Endothelial cell of umbilical vein (primary cell): ENCODE measurements around the gene RABGAP1. TPM values are rescaled to one million over a fixed set of nuclear protein-coding genes. Genes with fewer than 3 reads are reported as not detected.

Source experiments
- BruUV-seq: library from RNA; stranded (reverse); fragments of 400-500 nt; replicated peaks from 2 replicates; lab custom pipeline; 2021; lab: Mats Ljungman, UMichigan
- CTCF ChIA-PET: fragments of 300-600, 350-600 bp; sonication (Branson Sonifier 250); formaldehyde crosslinking; loops from one replicate; lab custom pipeline; 2021; ENCODE audit warnings: antibody characterized with exemption, inconsistent platforms; lab: Charles Lee
- POLR2A ChIA-PET: fragments of 300-600, 350-600 bp; sonication (Branson Sonifier 250); formaldehyde crosslinking; loops from one replicate; lab custom pipeline; 2021; ENCODE audit warnings: antibody characterized with exemption, inconsistent platforms; lab: Charles Lee
- DNase-seq: peaks from one replicate; pipeline ENCODE4 v3.0.0-alpha.2; 2011; ENCODE audit warnings: low read depth, low spot score
- FAIRE-seq: peaks from 2 replicates; lab custom pipeline; 2011; peaks lifted over from hg19 to GRCh38; lab: Jason Lieb, UNC
- H2AFZ ChIP-seq: 2 replicates; pipeline ENCODE4 v1.6.0; 2012; ENCODE audit warnings: low read depth, low read length, control low read depth, inconsistent platforms
- H3K27ac ChIP-seq: 2 replicates; pipeline ENCODE4 v1.5.1; 2011; ENCODE audit warnings: low read depth, mild to moderate bottlenecking, control low read depth, low read length, moderate library complexity; ENCODE audit not compliant: insufficient read depth
- H3K27me3 ChIP-seq, 2 experiments: 2 replicates each; pipeline versions ENCODE4 v1.6.0 to v1.6.1; 2011; ENCODE audit warnings: low read length in 2 of 2, mixed read lengths in 1 of 2; ENCODE audit not compliant: control insufficient read depth in 2 of 2, insufficient read depth in 2 of 2
- H3K36me3 ChIP-seq, 2 experiments: 2 replicates in 1 of 2; 3 replicates in 1 of 2; pipeline ENCODE4 v1.5.1; 2011; ENCODE audit warnings: low read length in 2 of 2, mild to moderate bottlenecking in 1 of 2, moderate library complexity in 1 of 2; ENCODE audit not compliant: control insufficient read depth in 2 of 2, insufficient read depth in 2 of 2; ENCODE audit errors: extremely low read depth in 1 of 2
- H3K4me1 ChIP-seq: 3 replicates; pipeline ENCODE4 v1.5.1; 2011; ENCODE audit warnings: mild to moderate bottlenecking, low read length; ENCODE audit not compliant: control insufficient read depth, insufficient read depth; ENCODE audit errors: extremely low read depth
- H3K4me2 ChIP-seq: 2 replicates; pipeline ENCODE4 v1.6.1; 2011; ENCODE audit warnings: low read length, control low read depth, mixed read lengths; ENCODE audit not compliant: insufficient read depth
- H3K4me3 ChIP-seq, 3 experiments: fragments of 200-600 bp in 1 of 3; sonication (generic), shearing (Covaris generic) in 1 of 3; replicated peaks in 1 of 3; 2 replicates each; pipeline ENCODE4 v1.5.1; 2011 to 2016; ENCODE audit warnings: control low read depth in 3 of 3, low read length in 3 of 3, mild to moderate bottlenecking in 2 of 3, inconsistent platforms in 1 of 3, low read depth in 1 of 3, moderate library complexity in 1 of 3; ENCODE audit not compliant: insufficient read depth in 1 of 3
- H3K79me2 ChIP-seq: 2 replicates; pipeline ENCODE4 v1.6.0; 2012; ENCODE audit warnings: low read length, inconsistent platforms; ENCODE audit not compliant: control insufficient read depth, insufficient read depth
- H3K9ac ChIP-seq: replicated peaks from 2 replicates; pipeline ENCODE3; 2011; ENCODE audit warnings: low read length, control low read depth; ENCODE audit not compliant: insufficient read depth; ENCODE audit errors: extremely low read depth
- H3K9me1 ChIP-seq: replicated peaks from 3 replicates; pipeline ENCODE4 v1.6.0; 2011; ENCODE audit warnings: mild to moderate bottlenecking, low read length; ENCODE audit not compliant: control insufficient read depth, insufficient read depth; ENCODE audit errors: extremely low read depth
- H3K9me3 ChIP-seq: replicated peaks from 2 replicates; pipeline ENCODE4 v1.5.1; 2012; ENCODE audit warnings: low read length, inconsistent platforms; ENCODE audit not compliant: control insufficient read depth, insufficient read depth
- H4K20me1 ChIP-seq: replicated peaks from 2 replicates; pipeline ENCODE3; 2011; ENCODE audit warnings: mild to moderate bottlenecking, low read length; ENCODE audit not compliant: control insufficient read depth, insufficient read depth; ENCODE audit errors: extremely low read depth
- EZH2 ChIP-seq: IDR thresholded peaks from 2 replicates; pipeline ENCODE4 v1.6.1; 2012; ENCODE audit warnings: borderline replicate concordance, low read depth, mild to moderate bottlenecking, moderate library complexity, low read length, inconsistent platforms; ENCODE audit not compliant: severe bottlenecking
- FOS ChIP-seq: IDR thresholded peaks from 2 replicates; pipeline ENCODE4 v1.6.1; 2011; ENCODE audit warnings: mild to moderate bottlenecking, low read length, moderate library complexity, borderline replicate concordance; ENCODE audit not compliant: insufficient read depth
- GATA2 ChIP-seq: IDR thresholded peaks from 2 replicates; pipeline ENCODE4 v1.7.0; 2011; ENCODE audit warnings: low read depth, mild to moderate bottlenecking, moderate library complexity, mixed read lengths, low read length; ENCODE audit not compliant: insufficient read length, insufficient read depth
- JUN ChIP-seq: IDR thresholded peaks from 2 replicates; pipeline ENCODE4 v1.6.1; 2011; ENCODE audit warnings: borderline replicate concordance, low read depth; ENCODE audit not compliant: insufficient read length, insufficient read depth
- MYC ChIP-seq: IDR thresholded peaks from one replicate; pipeline ENCODE4 v1.6.1; 2011; ENCODE audit warnings: mild to moderate bottlenecking, low read depth, low read length
- POLR2A ChIP-seq: IDR thresholded peaks from 2 replicates; pipeline ENCODE4 v1.6.1; 2012; ENCODE audit warnings: low read depth, mild to moderate bottlenecking, control low read depth, low read length
- POLR2AphosphoS5 ChIP-seq: IDR thresholded peaks from 2 replicates; pipeline ENCODE4 v1.6.1; 2012; ENCODE audit warnings: low read depth, mild to moderate bottlenecking, control low read depth, low read length, moderate library complexity; ENCODE audit not compliant: insufficient read depth
- dilution Hi-C: fragments of 300-500 bp; cut with MboI; formaldehyde crosslinking; loops from one replicate; pipeline ENCODE4 v1.15.0; 2019; ENCODE audit warnings: low sequenced_read_pairs; ENCODE audit not compliant: extremely low pct_ligation_motif_present
- intact Hi-C: fragments of 100-400 bp; cut with micrococcal nuclease; formaldehyde crosslinking; loops from one replicate; pipeline ENCODE4 v1.10.0; 2022
- polyA plus RNA-seq, 4 experiments: library from polyadenylated mRNA; depleted of rRNA in 3 of 4; stranded (reverse) in 3 of 4; unstranded in 1 of 4; fragments of >200 nt; gene quantifications; 2 replicates each; pipeline versions ENCODE4 v1.2.1 to v1.2.3, GENCODE V29; 2011 to 2012; ENCODE audit warnings: missing spikeins in 1 of 4
- total RNA-seq: library from RNA; stranded (reverse); gene quantifications from 2 replicates; pipeline ENCODE4 v1.2.3, GENCODE V29; 2021
- TF ChIP-seq, protein P1 (sequence below), 2 donors: IDR thresholded peaks; 1 replicate in 1 of 2; 2 replicates in 1 of 2; pipeline ENCODE4 v1.5.1; 2011; ENCODE audit warnings: low read length in 2 of 2, mild to moderate bottlenecking in 2 of 2, moderate library complexity in 2 of 2, control low read depth in 1 of 2, inconsistent platforms in 1 of 2, low read depth in 1 of 2; ENCODE audit not compliant: insufficient read depth in 1 of 2; ENCODE audit errors: extremely low read depth in 1 of 2
- TF ChIP-seq, protein P2 (sequence below): IDR thresholded peaks from 2 replicates; pipeline ENCODE4 v1.6.1; 2011; ENCODE audit not compliant: insufficient read depth, insufficient read length

Gene RABGAP1
- total and polyA plus RNA-seq, 2 donors (not counting 3 experiments of a cell fraction or from before 2014, with no cell fraction given): 19.0 to 53.6 TPM

DNA sequence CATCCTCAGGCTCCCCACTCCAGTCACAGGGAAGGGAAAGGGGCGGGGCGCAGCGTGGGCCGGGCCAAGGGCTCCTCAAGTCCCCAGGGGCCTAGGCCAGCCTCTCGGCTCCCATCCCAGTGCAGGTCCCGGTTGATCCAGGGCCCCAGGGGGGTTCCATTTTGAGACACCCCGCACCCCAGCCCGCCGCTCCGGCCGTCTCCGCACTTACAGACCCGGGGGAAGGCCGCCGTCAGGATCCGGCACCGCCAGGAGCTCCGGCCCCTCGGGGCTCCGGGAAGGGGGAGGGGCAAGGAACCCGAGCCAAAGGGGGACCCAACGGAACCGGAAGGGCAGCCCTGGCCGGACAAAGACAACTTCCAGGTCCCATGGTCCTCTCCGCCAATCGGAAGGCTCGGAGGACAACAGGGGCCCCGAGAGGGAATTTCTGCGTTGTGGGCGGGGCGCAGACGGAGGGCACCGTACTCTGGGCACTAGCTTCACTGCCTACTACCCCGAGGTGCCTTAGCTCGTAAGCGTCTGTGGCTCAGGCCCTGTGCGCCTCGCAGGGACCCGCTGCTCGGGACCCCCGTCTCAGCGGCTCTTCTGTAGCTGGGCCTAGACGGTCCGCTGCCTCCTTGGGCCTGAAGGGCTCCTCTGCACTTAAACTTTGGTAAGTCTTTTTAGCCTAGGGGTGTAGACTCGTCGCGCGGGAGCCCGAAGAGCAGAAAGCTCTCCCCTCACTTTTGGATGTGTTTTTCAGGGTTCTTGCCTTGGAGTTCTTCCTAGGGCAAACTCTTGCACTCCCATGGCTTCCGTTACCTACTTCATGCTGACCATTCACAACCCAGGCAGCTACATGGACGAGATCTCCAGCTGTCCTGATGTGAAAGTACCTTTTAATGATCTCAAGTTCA is 9.3 kb upstream of the RABGAP1 start, which contains the start of gene ZBTB26:
ZBTB26 (minus strand) TSS at position 287 of the 896 bp plus-strand sequence. CDS start 11,578 bp downstream, outside the sequence.
- POLR2A ChIA-PET: interaction anchor here (1.2 to 3.5 kb wide), 4 partner anchors 9 to 110 kb away, joined by 4 to 23 read pairs (median 7); partner anchors contain the start of genes RABGAP1, RC3H2 and ZBTB6
- peak within 1 kb of the TSS; percentile 98 for H3K4me2 ChIP-seq
- H2AFZ ChIP-seq: peak within 1 kb of the TSS; percentile 93
- H4K20me1 ChIP-seq: no peaks in the 10 kb centered on the region
- H3K4me3 ChIP-seq: peak within 1 kb of the TSS; percentile 64 to 100 (median 70)
- peaks cover 15% of the 10 kb centered on the region for H3K4me1 ChIP-seq
- no peaks in the 10 kb centered on the region for H3K9me1 ChIP-seq
- intact Hi-C loops (loop anchor here (1.0 kb wide), 4 partner anchors 10 to 60 kb away; partner anchors contain the start of genes RABGAP1, RC3H2 and ZBTB6), dilution Hi-C loops (no loop called here)
- no peak for TF ChIP-seq EZH2
- no peak for TF ChIP-seq FOS
- peak; percentile 81 for TF ChIP-seq POLR2AphosphoS5
- TF ChIP-seq POLR2A: peak; percentile 90
- DNase-seq (peak; percentile 95), FAIRE-seq (peak; percentile 88)
- no peaks in the 10 kb centered on the region for H3K9me3 ChIP-seq
- peaks cover 0 to 2% of the 10 kb centered on the region in 2 experiments for H3K36me3 ChIP-seq
- peak within 1 kb of the TSS; percentile 87 for H3K27ac ChIP-seq
- CTCF ChIA-PET: interaction anchor here (0.7 to 3.1 kb wide), 6 partner anchors 9 to 96 kb away, joined by 3 to 16 read pairs (median 6); partner anchors contain the start of genes RABGAP1 and RC3H2
- BruUV-seq: TSS peak; percentile 66
- peaks cover 55% of the 10 kb centered on the region for H3K79me2 ChIP-seq
- peak within 1 kb of the TSS; percentile 94 for H3K9ac ChIP-seq
- H3K27me3 ChIP-seq: no peaks in the 10 kb centered on the region

DNA sequence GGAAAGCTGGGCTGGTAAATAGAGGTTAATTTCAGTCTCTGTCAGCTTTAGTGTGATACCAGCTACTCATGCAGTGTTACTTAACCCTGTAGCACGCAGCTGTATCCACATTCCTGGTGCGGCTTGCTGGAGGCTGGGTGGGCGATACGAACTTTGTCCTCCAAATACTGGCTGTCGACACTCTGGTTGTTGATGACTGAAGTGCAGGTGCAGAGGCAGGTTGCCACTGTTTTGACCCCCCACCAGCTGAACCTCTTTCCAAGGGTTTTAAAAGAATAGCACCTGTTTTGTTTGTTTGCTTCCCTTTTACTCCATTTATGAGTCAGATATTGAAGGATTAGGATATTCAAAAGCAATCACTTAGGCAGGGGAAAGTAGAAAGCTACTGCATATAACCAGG is 4.4 kb upstream of the RABGAP1 start:
- Histone ChIP-seq H3K4me2 (no peak overlapping the region), H3K4me3 (no peak overlapping the region), H3K27me3 (no peaks in the 10 kb centered on the region), H3K27ac (no peak overlapping the region), H4K20me1 (no peaks in the 10 kb centered on the region), H3K9me1 (no peaks in the 10 kb centered on the region), H2AFZ (no peak overlapping the region), H3K4me1 (peaks cover 9% of the 10 kb centered on the region), H3K36me3 (peaks cover 2 to 8% of the 10 kb centered on the region in 2 experiments), H3K9ac (no peak overlapping the region), H3K79me2 (peaks cover 32% of the 10 kb centered on the region), H3K9me3 (no peaks in the 10 kb centered on the region)
- TF ChIP-seq, protein P1, sequence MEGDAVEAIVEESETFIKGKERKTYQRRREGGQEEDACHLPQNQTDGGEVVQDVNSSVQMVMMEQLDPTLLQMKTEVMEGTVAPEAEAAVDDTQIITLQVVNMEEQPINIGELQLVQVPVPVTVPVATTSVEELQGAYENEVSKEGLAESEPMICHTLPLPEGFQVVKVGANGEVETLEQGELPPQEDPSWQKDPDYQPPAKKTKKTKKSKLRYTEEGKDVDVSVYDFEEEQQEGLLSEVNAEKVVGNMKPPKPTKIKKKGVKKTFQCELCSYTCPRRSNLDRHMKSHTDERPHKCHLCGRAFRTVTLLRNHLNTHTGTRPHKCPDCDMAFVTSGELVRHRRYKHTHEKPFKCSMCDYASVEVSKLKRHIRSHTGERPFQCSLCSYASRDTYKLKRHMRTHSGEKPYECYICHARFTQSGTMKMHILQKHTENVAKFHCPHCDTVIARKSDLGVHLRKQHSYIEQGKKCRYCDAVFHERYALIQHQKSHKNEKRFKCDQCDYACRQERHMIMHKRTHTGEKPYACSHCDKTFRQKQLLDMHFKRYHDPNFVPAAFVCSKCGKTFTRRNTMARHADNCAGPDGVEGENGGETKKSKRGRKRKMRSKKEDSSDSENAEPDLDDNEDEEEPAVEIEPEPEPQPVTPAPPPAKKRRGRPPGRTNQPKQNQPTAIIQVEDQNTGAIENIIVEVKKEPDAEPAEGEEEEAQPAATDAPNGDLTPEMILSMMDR (IDR thresholded peaks at IDR 0.05; ENCODE audit: extremely low read depth in 1 of 2, insufficient read depth in 1 of 2, low read depth in 1 of 2, low read length in 2 of 2): no peak
- TF ChIP-seq JUN (no peak), EZH2 (no peak), GATA2 (no peak), POLR2AphosphoS5 (no peak), FOS (no peak), POLR2A (no peak), MYC (no peak)
- TF ChIP-seq, protein P2, sequence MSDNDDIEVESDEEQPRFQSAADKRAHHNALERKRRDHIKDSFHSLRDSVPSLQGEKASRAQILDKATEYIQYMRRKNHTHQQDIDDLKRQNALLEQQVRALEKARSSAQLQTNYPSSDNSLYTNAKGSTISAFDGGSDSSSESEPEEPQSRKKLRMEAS: no peak
- DNase-seq: no peak
- dilution Hi-C loops (no loop called here), intact Hi-C loops (no loop called here)
- no TSS peak for BruUV-seq
- FAIRE-seq: no peak
- ChIA-PET CTCF (interaction anchor here (1.6 kb wide), 1 partner anchor 55 kb away, joined by 5 read pairs; no protein-coding TSS in a partner anchor), POLR2A (interaction anchor here (0.6 kb wide), 1 partner anchor 23 kb away, joined by 4 read pairs; no protein-coding TSS in a partner anchor)
